GM12892 (cell line): ENCODE measurements around the gene AGO3.

ENCODE experiments used
- POLR2A ChIP-seq: IDR thresholded peaks from 2 replicates; pipeline ENCODE4 v1.6.1; 2011; ENCODE audit warnings: low read depth, low read length, control low read depth
- POLR2AphosphoS5 ChIP-seq: IDR thresholded peaks from 2 replicates; pipeline ENCODE4 v1.6.1; 2011; ENCODE audit warnings: low read depth, low read length, control low read depth
- TAF1 ChIP-seq: IDR thresholded peaks from 2 replicates; pipeline ENCODE4 v1.6.1; 2011; ENCODE audit warnings: low read depth, mild to moderate bottlenecking, control low read depth, low read length, borderline replicate concordance

- TF ChIP-seq POLR2A (no peak), POLR2AphosphoS5 (no peak), TAF1 (no peak)
Observed at GRCh38 chr1:36067871-36068270, 137.0 kb downstream of the AGO3 start.
